ENCODE results near the gene CAPN11.

Gene CAPN11

GRCh38 chr6:44158770-44159228 is at the start of gene CAPN11:
Gene CAPN11, plus strand, starts transcription at chr6:44158820. Its CDS starts 29 bp downstream, at chr6:44158849.
- Histone ChIP-seq H3K9me3 (ENCODE audit: control insufficient read depth in 1 of 2, low read length in 2 of 2) (no peaks in the 10 kb centered on the region), H3K4me1 (ENCODE audit: control insufficient read depth in 1 of 2, insufficient read depth in 2 of 2, low read length in 2 of 2) (peaks cover 7 to 9% of the 10 kb centered on the region in 2 donors), H3K4me3 (ENCODE audit: low read depth in 1 of 2, low read length in 2 of 2) (no peak within 1 kb of the TSS), H3K36me3 (ENCODE audit: control insufficient read depth in 1 of 2, insufficient read depth in 2 of 2, low read length in 2 of 2) (peaks cover 0 to under 1% of the 10 kb centered on the region in 2 donors), H3K27me3 (ENCODE audit: control insufficient read depth in 1 of 2, insufficient read depth in 2 of 2, low read length in 2 of 2) (peaks cover 0 to 5% of the 10 kb centered on the region in 2 donors), H3K9ac (ENCODE audit: low read depth in 1 of 2, low read length in 2 of 2) (no peak within 1 kb of the TSS), H3K27ac (ENCODE audit: low read depth, low read length) (no peak within 1 kb of the TSS)

GRCh38 chr6:44109212-44109611 is 49.4 kb upstream of the CAPN11 start:
- Histone ChIP-seq H3K36me3 (ENCODE audit: control insufficient read depth in 1 of 2, insufficient read depth in 2 of 2, low read length in 2 of 2) (peaks cover 14 to 67% of the 10 kb centered on the region in 2 donors), H3K9me3 (ENCODE audit: control insufficient read depth in 1 of 2, low read length in 2 of 2) (no peaks in the 10 kb centered on the region), H3K9ac (ENCODE audit: low read depth in 1 of 2, low read length in 2 of 2) (no peak overlapping the region), H3K27me3 (ENCODE audit: control insufficient read depth in 1 of 2, insufficient read depth in 2 of 2, low read length in 2 of 2) (no peaks in the 10 kb centered on the region), H3K4me3 (ENCODE audit: low read depth in 1 of 2, low read length in 2 of 2) (no peak overlapping the region), H3K4me1 (ENCODE audit: control insufficient read depth in 1 of 2, insufficient read depth in 2 of 2, low read length in 2 of 2) (peaks cover 23 to 25% of the 10 kb centered on the region in 2 donors), H3K27ac (ENCODE audit: low read depth, low read length) (no peak overlapping the region)

DNA sequence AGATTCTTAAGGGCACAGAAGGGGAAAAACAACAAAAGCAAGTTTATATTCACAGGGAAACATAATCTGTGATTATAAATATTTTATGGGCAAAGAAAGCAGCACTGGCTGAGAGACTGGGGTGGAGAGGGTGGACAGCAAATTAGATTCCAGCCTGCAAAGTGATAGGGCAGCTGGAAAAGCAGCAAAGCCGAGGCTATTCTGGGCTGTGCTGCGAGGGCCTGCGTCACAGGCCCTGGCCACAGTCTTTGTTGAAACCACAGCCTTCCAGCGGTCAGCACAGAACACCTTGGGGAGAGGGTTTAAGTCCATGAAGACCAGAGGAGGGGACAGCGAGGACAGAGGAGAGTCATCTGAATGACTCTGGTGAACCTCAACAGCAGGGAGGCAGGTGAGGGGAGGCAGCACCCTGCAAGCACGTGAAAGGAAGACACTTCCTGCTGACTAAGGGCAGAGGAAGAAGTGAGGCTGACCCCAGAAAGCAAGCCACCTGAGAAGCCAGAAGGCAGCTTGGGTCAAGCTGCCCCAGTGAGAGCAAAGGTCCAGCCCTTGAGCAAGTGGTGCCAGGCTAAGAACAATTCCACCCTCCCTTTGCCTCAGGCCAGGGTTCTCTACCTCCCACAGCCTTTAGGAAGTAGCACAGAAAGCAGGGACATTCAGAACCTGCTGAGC is 48.5 kb upstream of the CAPN11 start:
- no peak overlapping the region for H3K4me3 ChIP-seq (ENCODE audit: low read depth in 1 of 2, low read length in 2 of 2)
- H3K9ac ChIP-seq (ENCODE audit: low read depth in 1 of 2, low read length in 2 of 2): no peak overlapping the region
- H3K27ac ChIP-seq (ENCODE audit: low read depth, low read length): no peak overlapping the region
- peaks cover 23 to 25% of the 10 kb centered on the region in 2 donors for H3K4me1 ChIP-seq (ENCODE audit: control insufficient read depth in 1 of 2, insufficient read depth in 2 of 2, low read length in 2 of 2)
- H3K36me3 ChIP-seq (ENCODE audit: control insufficient read depth in 1 of 2, insufficient read depth in 2 of 2, low read length in 2 of 2): peaks cover 14 to 64% of the 10 kb centered on the region in 2 donors
- H3K27me3 ChIP-seq (ENCODE audit: control insufficient read depth in 1 of 2, insufficient read depth in 2 of 2, low read length in 2 of 2): no peaks in the 10 kb centered on the region
- H3K9me3 ChIP-seq (ENCODE audit: control insufficient read depth in 1 of 2, low read length in 2 of 2): no peaks in the 10 kb centered on the region

GRCh38 chr6:44110966-44111365 is 47.7 kb upstream of the CAPN11 start:
- no peak overlapping the region for H3K4me3 ChIP-seq (ENCODE audit: low read depth in 1 of 2, low read length in 2 of 2)
- peaks cover 18 to 64% of the 10 kb centered on the region in 2 donors for H3K36me3 ChIP-seq (ENCODE audit: control insufficient read depth in 1 of 2, insufficient read depth in 2 of 2, low read length in 2 of 2)
- H3K27ac ChIP-seq (ENCODE audit: low read depth, low read length): no peak overlapping the region
- no peaks in the 10 kb centered on the region for H3K27me3 ChIP-seq (ENCODE audit: control insufficient read depth in 1 of 2, insufficient read depth in 2 of 2, low read length in 2 of 2)
- no peaks in the 10 kb centered on the region for H3K9me3 ChIP-seq (ENCODE audit: control insufficient read depth in 1 of 2, low read length in 2 of 2)
- no peak overlapping the region for H3K9ac ChIP-seq (ENCODE audit: low read depth in 1 of 2, low read length in 2 of 2)
- H3K4me1 ChIP-seq (ENCODE audit: control insufficient read depth in 1 of 2, insufficient read depth in 2 of 2, low read length in 2 of 2): peaks cover 25 to 27% of the 10 kb centered on the region in 2 donors

GRCh38 chr6:44111434-44112417 is 46.9 kb upstream of the CAPN11 start:
- Histone ChIP-seq H3K27me3 (ENCODE audit: control insufficient read depth in 1 of 2, insufficient read depth in 2 of 2, low read length in 2 of 2) (no peaks in the 10 kb centered on the region), H3K9ac (ENCODE audit: low read depth in 1 of 2, low read length in 2 of 2) (no peak overlapping the region), H3K36me3 (ENCODE audit: control insufficient read depth in 1 of 2, insufficient read depth in 2 of 2, low read length in 2 of 2) (peaks cover 18 to 58% of the 10 kb centered on the region in 2 donors), H3K4me3 (ENCODE audit: low read depth in 1 of 2, low read length in 2 of 2) (no peak overlapping the region), H3K27ac (ENCODE audit: low read depth, low read length) (no peak overlapping the region), H3K4me1 (ENCODE audit: control insufficient read depth in 1 of 2, insufficient read depth in 2 of 2, low read length in 2 of 2) (peaks cover 29 to 33% of the 10 kb centered on the region in 2 donors), H3K9me3 (ENCODE audit: control insufficient read depth in 1 of 2, low read length in 2 of 2) (no peaks in the 10 kb centered on the region)

- Histone ChIP-seq H3K27me3 (ENCODE audit: control insufficient read depth in 1 of 2, insufficient read depth in 2 of 2, low read length in 2 of 2) (no peaks in the 10 kb centered on the region), H3K36me3 (ENCODE audit: control insufficient read depth in 1 of 2, insufficient read depth in 2 of 2, low read length in 2 of 2) (peaks cover 18 to 46% of the 10 kb centered on the region in 2 donors), H3K9ac (ENCODE audit: low read depth in 1 of 2, low read length in 2 of 2) (no peak overlapping the region), H3K4me1 (ENCODE audit: control insufficient read depth in 1 of 2, insufficient read depth in 2 of 2, low read length in 2 of 2) (peaks cover 38 to 47% of the 10 kb centered on the region in 2 donors), H3K9me3 (ENCODE audit: control insufficient read depth in 1 of 2, low read length in 2 of 2) (no peaks in the 10 kb centered on the region), H3K4me3 (ENCODE audit: low read depth in 1 of 2, low read length in 2 of 2) (no peak overlapping the region), H3K27ac (ENCODE audit: low read depth, low read length) (no peak overlapping the region)
These were observed 45.2 kb upstream of the CAPN11 start for GRCh38 chr6:44113414-44113813.

GRCh38 chr6:44115866-44116265 is 42.8 kb upstream of the CAPN11 start:
- Histone ChIP-seq H3K27me3 (ENCODE audit: control insufficient read depth in 1 of 2, insufficient read depth in 2 of 2, low read length in 2 of 2) (no peaks in the 10 kb centered on the region), H3K9ac (ENCODE audit: low read depth in 1 of 2, low read length in 2 of 2) (no peak overlapping the region), H3K9me3 (ENCODE audit: control insufficient read depth in 1 of 2, low read length in 2 of 2) (no peaks in the 10 kb centered on the region), H3K36me3 (ENCODE audit: control insufficient read depth in 1 of 2, insufficient read depth in 2 of 2, low read length in 2 of 2) (peaks cover 18 to 28% of the 10 kb centered on the region in 2 donors), H3K4me1 (ENCODE audit: control insufficient read depth in 1 of 2, insufficient read depth in 2 of 2, low read length in 2 of 2) (peaks cover 38 to 49% of the 10 kb centered on the region in 2 donors), H3K27ac (ENCODE audit: low read depth, low read length) (no peak overlapping the region), H3K4me3 (ENCODE audit: low read depth in 1 of 2, low read length in 2 of 2) (no peak overlapping the region)

DNA sequence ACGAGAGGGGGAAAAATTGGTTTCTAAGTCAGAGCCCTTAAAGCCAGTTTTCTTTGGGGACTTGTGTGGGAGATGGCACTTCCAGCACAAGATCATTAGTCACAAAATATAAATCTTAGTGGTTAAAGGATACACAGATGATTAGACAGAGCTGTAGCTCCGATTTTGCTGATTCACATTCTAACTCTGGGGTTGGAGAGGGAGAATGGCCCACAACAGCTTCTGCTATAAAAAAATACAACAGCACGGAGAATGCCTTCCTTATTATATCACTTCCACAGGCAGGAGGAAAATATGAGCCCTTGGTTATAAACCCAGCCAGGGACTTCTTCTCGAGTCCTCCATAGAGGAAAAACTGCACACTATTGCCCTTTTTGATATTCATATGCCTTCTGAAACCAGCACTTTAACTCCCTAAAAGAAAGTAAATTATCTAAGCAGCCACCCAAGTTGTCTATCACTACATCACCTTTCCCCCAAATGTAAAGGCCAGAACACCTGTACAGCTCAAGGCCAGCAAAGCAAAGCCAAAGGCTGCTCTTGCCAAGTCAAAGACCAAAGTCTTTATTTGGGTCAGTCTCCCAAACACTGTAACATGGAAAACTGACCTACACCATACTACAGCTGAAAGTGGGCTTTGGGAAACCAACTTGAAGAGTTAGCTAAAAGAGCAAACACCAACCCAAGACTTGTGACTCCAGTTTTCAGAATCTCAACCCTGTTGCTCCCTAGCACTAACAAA is 41.8 kb upstream of the CAPN11 start:
- no peak overlapping the region for H3K9ac ChIP-seq (ENCODE audit: low read depth in 1 of 2, low read length in 2 of 2)
- H3K9me3 ChIP-seq (ENCODE audit: control insufficient read depth in 1 of 2, low read length in 2 of 2): no peaks in the 10 kb centered on the region
- peaks cover 18 to 20% of the 10 kb centered on the region in 2 donors for H3K36me3 ChIP-seq (ENCODE audit: control insufficient read depth in 1 of 2, insufficient read depth in 2 of 2, low read length in 2 of 2)
- H3K27me3 ChIP-seq (ENCODE audit: control insufficient read depth in 1 of 2, insufficient read depth in 2 of 2, low read length in 2 of 2): no peaks in the 10 kb centered on the region
- H3K4me1 ChIP-seq (ENCODE audit: control insufficient read depth in 1 of 2, insufficient read depth in 2 of 2, low read length in 2 of 2): peaks cover 31 to 40% of the 10 kb centered on the region in 2 donors
- H3K4me3 ChIP-seq (ENCODE audit: low read depth in 1 of 2, low read length in 2 of 2): peak overlapping the region in 1 of 2 donors; percentile 17
- no peak overlapping the region for H3K27ac ChIP-seq (ENCODE audit: low read depth, low read length)

GRCh38 chr6:44117397-44118128 is 41.1 kb upstream of the CAPN11 start:
- Histone ChIP-seq H3K27ac (ENCODE audit: low read depth, low read length) (no peak overlapping the region), H3K9me3 (ENCODE audit: control insufficient read depth in 1 of 2, low read length in 2 of 2) (no peaks in the 10 kb centered on the region), H3K27me3 (ENCODE audit: control insufficient read depth in 1 of 2, insufficient read depth in 2 of 2, low read length in 2 of 2) (no peaks in the 10 kb centered on the region), H3K36me3 (ENCODE audit: control insufficient read depth in 1 of 2, insufficient read depth in 2 of 2, low read length in 2 of 2) (peaks cover 18 to 20% of the 10 kb centered on the region in 2 donors), H3K9ac (ENCODE audit: low read depth in 1 of 2, low read length in 2 of 2) (no peak overlapping the region), H3K4me3 (ENCODE audit: low read depth in 1 of 2, low read length in 2 of 2) (peak overlapping the region in 1 of 2 donors; percentile 17), H3K4me1 (ENCODE audit: control insufficient read depth in 1 of 2, insufficient read depth in 2 of 2, low read length in 2 of 2) (peaks cover 28 to 36% of the 10 kb centered on the region in 2 donors)
